ENCODE measurements around the gene AGAP9.
"Not testable (repeated sequence)": the region's sequence is repeated elsewhere in the genome, so short reads cannot be mapped to it uniquely, and the experiment has no call there.

The AGAP9 gene

GRCh38 chr10:47456079-47456785, 67.2 kb downstream of the AGAP9 start:
- H3K4me3 ChIP-seq (replicated peaks; ENCODE audit: low read depth, low read length), result no peak overlapping the region
- TF ChIP-seq CTCF (IDR thresholded peaks at IDR 0.05; ENCODE audit: low read depth, low read length, missing control alignments), result no peak
- no peak for DNase-seq (ENCODE audit: extremely low read depth, low read depth)

- DNase-seq (ENCODE audit: extremely low read depth, low read depth); H3K4me3 ChIP-seq (replicated peaks; ENCODE audit: low read depth, low read length): not testable (repeated sequence)
Measured at GRCh38 chr10:47455350-47456078, 67.9 kb downstream of the AGAP9 start.

- H3K4me3 ChIP-seq (replicated peaks; ENCODE audit: low read depth, low read length), result no peak overlapping the region
- DNase-seq (ENCODE audit: extremely low read depth, low read depth), result no peak
- no peak for TF ChIP-seq CTCF (IDR thresholded peaks at IDR 0.05; ENCODE audit: low read depth, low read length, missing control alignments)
Measured at GRCh38 chr10:47454780-47455058, 68.7 kb downstream of the AGAP9 start.

GRCh38 chr10:47454008-47454779, 69.2 kb downstream of the AGAP9 start:
- DNase-seq (ENCODE audit: extremely low read depth, low read depth), result no peak
- H3K4me3 ChIP-seq (replicated peaks; ENCODE audit: low read depth, low read length), result no peak overlapping the region
- no peak for TF ChIP-seq CTCF (IDR thresholded peaks at IDR 0.05; ENCODE audit: low read depth, low read length, missing control alignments)

GRCh38 chr10:47453141-47454007, 70.1 kb downstream of the AGAP9 start:
- no peak for DNase-seq (ENCODE audit: extremely low read depth, low read depth)
- TF ChIP-seq CTCF (IDR thresholded peaks at IDR 0.05; ENCODE audit: low read depth, low read length, missing control alignments), result no peak
- H3K4me3 ChIP-seq (replicated peaks; ENCODE audit: low read depth, low read length), result no peak overlapping the region

- no peak for DNase-seq (ENCODE audit: extremely low read depth, low read depth)
- no peak overlapping the region for H3K4me3 ChIP-seq (replicated peaks; ENCODE audit: low read depth, low read length)
- no peak for TF ChIP-seq CTCF (IDR thresholded peaks at IDR 0.05; ENCODE audit: low read depth, low read length, missing control alignments)
Measured at GRCh38 chr10:47452495-47453140, 70.8 kb downstream of the AGAP9 start.

Measured in HFF-Myc (cell line).